HepG2 (cell line): ENCODE data around the gene SDR9C7. TPM values are rescaled to one million over a fixed set of nuclear protein-coding genes. Genes with fewer than 3 reads are reported as not detected.

ENCODE experiments used
- ATAC-seq: fragments of 200-7000 bp; cut with Tn5 transposase; 3 replicates; pipeline ENCODE4 v1.9.1; 2020; ENCODE audit warnings: mild to moderate bottlenecking, moderate library complexity
- BruUV-seq: library from RNA; stranded (reverse); fragments of 400-500 nt; replicated peaks from 2 replicates; lab custom pipeline; 2021; lab: Mats Ljungman, UMichigan
- CTCF ChIA-PET: fragments of 300-600 bp; formaldehyde crosslinking; extraction: SDS; loops from one replicate; lab custom pipeline; 2021; ENCODE audit warnings: low total read pairs, inconsistent platforms, low intra/inter-chr PET ratio; lab: Yijun Ruan, JAX
- POLR2A ChIA-PET: fragments of 350-600 bp; sonication (Branson Sonifier 250); formaldehyde crosslinking; loops from one replicate; lab custom pipeline; 2020; ENCODE audit warnings: antibody characterized with exemption, inconsistent platforms; lab: Yijun Ruan, JAX
- DNase-seq: peaks from one replicate; pipeline ENCODE4 v3.0.0-alpha.2; 2015; ENCODE audit warnings: low spot score
- FAIRE-seq: peaks from 3 replicates; lab custom pipeline; 2011; peaks lifted over from hg19 to GRCh38; lab: Jason Lieb, UNC
- H2AFZ ChIP-seq: one replicate; pipeline ENCODE4 v1.6.1; 2011; ENCODE audit warnings: low read length, inconsistent platforms
- H3K27ac ChIP-seq: fragments of 300-600 bp; 3 replicates; pipeline ENCODE4 v1.8.0; 2011; ENCODE audit warnings: mixed run types, mild to moderate bottlenecking, mixed read lengths, low read length, inconsistent platforms; ENCODE audit not compliant: insufficient read depth; ENCODE audit errors: extremely low read length
- H3K27me3 ChIP-seq, 2 experiments: fragments of 200-600 bp in 1 of 2; 2 replicates in 1 of 2; 3 replicates in 1 of 2; pipeline versions ENCODE4 v1.6.0 to v1.8.0; 2011; ENCODE audit warnings: low read length in 2 of 2, mild to moderate bottlenecking in 2 of 2, moderate library complexity in 2 of 2, inconsistent platforms in 1 of 2; ENCODE audit not compliant: insufficient read depth in 2 of 2, control insufficient read depth in 1 of 2
- H3K36me3 ChIP-seq, 2 experiments: fragments of 200-600 bp in 1 of 2; replicated peaks in 1 of 2; 2 replicates in 1 of 2; 3 replicates in 1 of 2; pipeline versions ENCODE4 v1.5.1 to v1.8.0; 2011; ENCODE audit warnings: low read length in 2 of 2, inconsistent platforms in 1 of 2; ENCODE audit not compliant: insufficient read depth in 2 of 2, control insufficient read depth in 1 of 2
- H3K4me1 ChIP-seq: 2 replicates; pipeline ENCODE4 v1.5.1; 2012; ENCODE audit warnings: low read length, inconsistent platforms; ENCODE audit not compliant: insufficient read depth
- H3K4me2 ChIP-seq: 2 replicates; pipeline ENCODE4 v1.6.0; 2011; ENCODE audit warnings: low read depth, low read length, inconsistent platforms
- H3K4me3 ChIP-seq, 3 experiments: fragments of 200-600 bp in 1 of 3; sonication (generic), shearing (Covaris generic) in 1 of 3; replicated peaks in 1 of 3; 2 replicates each; pipeline ENCODE4 v1.5.1; 2011 to 2016; ENCODE audit warnings: low read length in 3 of 3, inconsistent platforms in 2 of 3, low read depth in 2 of 3, mild to moderate bottlenecking in 2 of 3, control low read depth in 1 of 3, mixed read lengths in 1 of 3; ENCODE audit not compliant: insufficient read depth in 1 of 3
- H3K79me2 ChIP-seq: one replicate; pipeline ENCODE4 v1.6.1; 2011; ENCODE audit warnings: low read length, inconsistent platforms; ENCODE audit not compliant: insufficient read depth
- H3K9ac ChIP-seq: 2 replicates; pipeline ENCODE4 v1.6.0; 2011; ENCODE audit warnings: mild to moderate bottlenecking, low read depth, low read length, inconsistent platforms; ENCODE audit not compliant: insufficient read depth
- H3K9me3 ChIP-seq: 2 replicates; pipeline ENCODE4 v1.5.1; 2012; ENCODE audit warnings: mild to moderate bottlenecking, low read length
- H4K20me1 ChIP-seq: 2 replicates; pipeline ENCODE4 v1.6.0; 2011; ENCODE audit warnings: inconsistent platforms, mild to moderate bottlenecking, low read length, moderate library complexity; ENCODE audit not compliant: insufficient read depth
- ATF7-NPFF ChIP-seq: sonication (generic); formaldehyde crosslinking; IDR thresholded peaks from 2 replicates; pipeline ENCODE4 v1.8.1; 2023; ENCODE audit warnings: mild to moderate bottlenecking, low read depth, missing genetic modification reagents, moderate library complexity
- RERE ChIP-seq: IDR thresholded peaks from 2 replicates; pipeline ENCODE4 v1.6.1; 2016; ENCODE audit warnings: low read depth, missing genetic modification reagents, missing compliant biosample characterization
- STAT5B ChIP-seq: sonication (generic); formaldehyde crosslinking; IDR thresholded peaks from 2 replicates; pipeline ENCODE4 v1.4.0; 2020; ENCODE audit warnings: missing genetic modification reagents
- ZFY ChIP-seq: sonication (generic); formaldehyde crosslinking; IDR thresholded peaks from 2 replicates; pipeline ENCODE4 v1.4.0; 2020; ENCODE audit warnings: missing genetic modification reagents
- ZNF251 ChIP-seq: sonication (generic); formaldehyde crosslinking; IDR thresholded peaks from 2 replicates; pipeline ENCODE4 v1.9.0; 2021; ENCODE audit warnings: mild to moderate bottlenecking, missing genetic modification reagents
- ZNF383 ChIP-seq: sonication (generic); formaldehyde crosslinking; IDR thresholded peaks from 2 replicates; pipeline ENCODE4 v1.4.0; 2020; ENCODE audit warnings: missing genetic modification reagents, mild to moderate bottlenecking, borderline replicate concordance
- ZSCAN20 ChIP-seq: sonication (generic); formaldehyde crosslinking; IDR thresholded peaks from 2 replicates; pipeline ENCODE4 v1.4.0; 2020; ENCODE audit warnings: missing genetic modification reagents, mild to moderate bottlenecking, borderline replicate concordance
- WGBS: methylation state at CpG from one replicate; pipeline ENCODE4 v1.1.6; 2017; ENCODE audit warnings: low lambda C conversion rate; 5-methylcytosine and 5-hydroxymethylcytosine counted together
- in situ Hi-C: cut with HindIII; loops from 2 replicates; pipeline ENCODE4 v1.10.0; 2017; ENCODE audit warnings: low pct_unique_long_range_greater_than_20kb; ENCODE audit not compliant: extremely low pct_ligation_motif_present
- intact Hi-C: fragments of 100-400 bp; cut with micrococcal nuclease; formaldehyde crosslinking; loops from one replicate; pipeline ENCODE4 v1.10.0; 2022; ENCODE audit not compliant: unreplicated experiment
- polyA plus RNA-seq, 8 experiments: library from polyadenylated mRNA; depleted of rRNA in 3 of 8; stranded (reverse) in 7 of 8; unstranded in 1 of 8; fragments of >200 nt; fragmentation: Illumina TruSeq in 4 of 8; extraction: Trizol in 4 of 8; gene quantifications; 2 replicates each; pipeline versions ENCODE4 v1.2.1 to v1.2.3, GENCODE V29; 2011 to 2016; ENCODE audit warnings: low read depth in 4 of 8, missing spikeins in 1 of 8, mixed read lengths in 1 of 8; ENCODE audit not compliant: insufficient read depth in 1 of 8
- total RNA-seq, 5 experiments: library from RNA; depleted of rRNA; stranded (reverse); fragments of >200 nt; fragmentation: Illumina TruSeq; extraction: Trizol; gene quantifications; 2 replicates each; pipeline ENCODE4 v1.2.3, GENCODE V29; 2016; ENCODE audit warnings: low read depth in 1 of 5
- TF ChIP-seq, protein P1 (sequence below): sonication (generic); formaldehyde crosslinking; IDR thresholded peaks from 2 replicates; pipeline ENCODE4 v1.4.0; 2020; ENCODE audit warnings: missing genetic modification reagents

Gene SDR9C7
- total and polyA plus RNA-seq, 2 of the 13 experiments (the other 11 are each of a cell fraction or from before 2014, with no cell fraction given) = 0.04 TPM; not detected in 1

DNA sequence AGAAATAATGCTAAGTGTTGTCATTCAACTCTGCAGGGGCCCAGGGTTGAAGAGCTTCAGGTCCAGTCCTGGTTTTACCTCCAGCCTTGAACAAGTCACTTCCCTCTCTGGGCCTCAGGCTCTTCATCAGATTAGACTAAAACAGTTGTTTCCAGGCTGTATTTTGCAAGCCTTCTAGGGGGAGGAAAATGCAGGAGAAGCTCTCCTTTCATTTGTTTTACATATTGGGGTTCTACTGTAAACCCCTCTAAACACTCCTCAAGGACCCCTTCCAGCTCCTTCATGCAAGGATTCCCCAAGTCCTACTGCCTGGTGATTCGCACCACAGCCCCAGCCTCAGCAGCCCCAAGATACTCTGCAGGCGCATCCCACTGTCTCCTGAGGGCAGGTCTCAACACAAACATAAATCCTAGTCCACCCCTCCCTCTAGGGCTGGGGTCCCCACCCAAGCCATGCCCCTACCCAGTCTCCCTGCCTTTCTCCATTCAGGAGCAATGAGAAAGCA lies 2.7 kb downstream of the SDR9C7 start:
- intact Hi-C loops (no loop called here), in situ Hi-C loops (no loop called here)
- H3K4me1 ChIP-seq = peaks cover 32% of the 10 kb centered on the region
- H3K27me3 ChIP-seq = no peaks in the 10 kb centered on the region
- WGBS = 28% methylated on average over 2 of the region's 2 CpGs
- ATAC-seq (peak; percentile 60; the same call in 2 of the 3 replicates), FAIRE-seq (peak; percentile 56), DNase-seq (peak; percentile 27)
- peak overlapping the region in 1 of 3 experiments; percentile 36; a peak in 1 of 6 replicates for H3K4me3 ChIP-seq
- H3K9ac ChIP-seq = no peak overlapping the region
- no peaks in the 10 kb centered on the region for H3K9me3 ChIP-seq
- H3K36me3 ChIP-seq = no peaks in the 10 kb centered on the region
- peak overlapping the region; percentile 52 for H3K4me2 ChIP-seq
- no peak overlapping the region for H3K27ac ChIP-seq
- H2AFZ ChIP-seq = no peak overlapping the region
- H3K79me2 ChIP-seq = no peaks in the 10 kb centered on the region
- POLR2A ChIA-PET = no interaction called here
- BruUV-seq = no TSS peak
- CTCF ChIA-PET = no interaction called here
- H4K20me1 ChIP-seq = no peaks in the 10 kb centered on the region
- TF ChIP-seq ATF7-NPFF (CRISPR knock-in tag) = no peak
- TF ChIP-seq ZFY (CRISPR knock-in tag) = 0 out of 2 replicates have a peak, but pooled peaks have one; percentile 14
- TF ChIP-seq, protein P1, sequence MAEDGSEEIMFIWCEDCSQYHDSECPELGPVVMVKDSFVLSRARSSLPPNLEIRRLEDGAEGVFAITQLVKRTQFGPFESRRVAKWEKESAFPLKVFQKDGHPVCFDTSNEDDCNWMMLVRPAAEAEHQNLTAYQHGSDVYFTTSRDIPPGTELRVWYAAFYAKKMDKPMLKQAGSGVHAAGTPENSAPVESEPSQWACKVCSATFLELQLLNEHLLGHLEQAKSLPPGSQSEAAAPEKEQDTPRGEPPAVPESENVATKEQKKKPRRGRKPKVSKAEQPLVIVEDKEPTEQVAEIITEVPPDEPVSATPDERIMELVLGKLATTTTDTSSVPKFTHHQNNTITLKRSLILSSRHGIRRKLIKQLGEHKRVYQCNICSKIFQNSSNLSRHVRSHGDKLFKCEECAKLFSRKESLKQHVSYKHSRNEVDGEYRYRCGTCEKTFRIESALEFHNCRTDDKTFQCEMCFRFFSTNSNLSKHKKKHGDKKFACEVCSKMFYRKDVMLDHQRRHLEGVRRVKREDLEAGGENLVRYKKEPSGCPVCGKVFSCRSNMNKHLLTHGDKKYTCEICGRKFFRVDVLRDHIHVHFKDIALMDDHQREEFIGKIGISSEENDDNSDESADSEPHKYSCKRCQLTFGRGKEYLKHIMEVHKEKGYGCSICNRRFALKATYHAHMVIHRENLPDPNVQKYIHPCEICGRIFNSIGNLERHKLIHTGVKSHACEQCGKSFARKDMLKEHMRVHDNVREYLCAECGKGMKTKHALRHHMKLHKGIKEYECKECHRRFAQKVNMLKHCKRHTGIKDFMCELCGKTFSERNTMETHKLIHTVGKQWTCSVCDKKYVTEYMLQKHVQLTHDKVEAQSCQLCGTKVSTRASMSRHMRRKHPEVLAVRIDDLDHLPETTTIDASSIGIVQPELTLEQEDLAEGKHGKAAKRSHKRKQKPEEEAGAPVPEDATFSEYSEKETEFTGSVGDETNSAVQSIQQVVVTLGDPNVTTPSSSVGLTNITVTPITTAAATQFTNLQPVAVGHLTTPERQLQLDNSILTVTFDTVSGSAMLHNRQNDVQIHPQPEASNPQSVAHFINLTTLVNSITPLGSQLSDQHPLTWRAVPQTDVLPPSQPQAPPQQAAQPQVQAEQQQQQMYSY (CRISPR knock-in tag) = peak; percentile 98
- no peak for TF ChIP-seq RERE (CRISPR knock-in tag)
- no peak for TF ChIP-seq ZSCAN20 (CRISPR knock-in tag)
- no peak for TF ChIP-seq STAT5B (CRISPR knock-in tag)
- no peak for TF ChIP-seq ZNF383 (CRISPR knock-in tag)
- no peak for TF ChIP-seq ZNF251
